ENCODE data around the gene CDKN1C. TPM values are rescaled to one million over a fixed set of nuclear protein-coding genes. Genes with fewer than 3 reads are reported as not detected.
A peak's percentile ranks its signal among the peaks of the same experiment; 100 is the strongest.

Gene CDKN1C
- total RNA-seq, 1 experiment from 2014 or later = 15.4 TPM

GRCh38 chr11:2844116-2844842, 41.3 kb downstream of the CDKN1C start:
- H3K27ac Mint-ChIP-seq = peak overlapping the region in 1 of 3 experiments; percentile 40; a peak in 1 of 7 replicates
- Histone ChIP-seq H2BK12ac (ENCODE audit: insufficient read length, low read depth, low read length) (no peak overlapping the region), H3K56ac (ENCODE audit: insufficient read length, low read depth, low read length) (no peak overlapping the region), H4K8ac (replicated peaks; ENCODE audit: insufficient read length, low read depth, low read length) (no peak overlapping the region), H3K4me1 (ENCODE audit: insufficient read depth, low read length) (no peaks in the 10 kb centered on the region), H4K20me1 (ENCODE audit: control insufficient read depth, insufficient read depth, insufficient read length) (no peaks in the 10 kb centered on the region), H2BK120ac (ENCODE audit: low read depth, low read length, poor library complexity, severe bottlenecking) (no peak overlapping the region), H2BK5ac (ENCODE audit: insufficient read length, low read length) (no peak overlapping the region), H3K23me2 (ENCODE audit: insufficient read length, low read depth, low read length, poor library complexity, severe bottlenecking) (no peaks in the 10 kb centered on the region), H3T11ph (ENCODE audit: low read length) (no peak overlapping the region), H2AFZ (ENCODE audit: low read length) (no peak overlapping the region), H3K23ac (ENCODE audit: insufficient read length, low read depth, low read length) (no peak overlapping the region), H3K27me3 (ENCODE audit: insufficient read depth, low read length) (no peaks in the 10 kb centered on the region; the same call in 1 of the 2 replicates), H3K18ac (ENCODE audit: insufficient read length, low read depth, low read length) (no peak overlapping the region), H3K14ac (ENCODE audit: insufficient read depth, low read length) (peak overlapping the region; percentile 23; the same call in 1 of the 2 replicates), H3K4ac (ENCODE audit: low read depth, low read length) (no peak overlapping the region), H4K91ac (ENCODE audit: insufficient read length, low read depth, low read length) (no peak overlapping the region), H3K4me2 (ENCODE audit: insufficient read depth, insufficient read length, low read length) (no peak overlapping the region), H2BK15ac (ENCODE audit: low read depth, low read length) (no peak overlapping the region), H3K9me3 (ENCODE audit: control insufficient read depth, low read depth, low read length) (no peaks in the 10 kb centered on the region), H2BK20ac (ENCODE audit: low read depth, low read length, poor library complexity, severe bottlenecking) (no peak overlapping the region), H3K27ac (ENCODE audit: insufficient read length, low read depth, low read length) (no peak overlapping the region), H4K5ac (ENCODE audit: insufficient read length, low read depth, low read length) (no peak overlapping the region), H3K9ac (ENCODE audit: extremely low read depth, insufficient read length, low read length) (no peak overlapping the region), H2AK5ac (ENCODE audit: insufficient read length, low read length) (no peak overlapping the region), H3K79me2 (ENCODE audit: insufficient read depth, low read length) (no peaks in the 10 kb centered on the region), H3K79me1 (ENCODE audit: insufficient read depth, low read depth, low read length, poor library complexity, severe bottlenecking) (no peaks in the 10 kb centered on the region)
- WGBS (ENCODE audit: extremely low coverage, insufficient read length, low lambda C conversion rate) = no CpG with 5 or more reads among the region's 19 CpGs
- H3K9me3 Mint-ChIP-seq = no peaks in the 10 kb centered on the region
- DNase-seq = no peak
- no peaks in the 10 kb centered on the region for H3K36me3 Mint-ChIP-seq (ENCODE audit: insufficient read depth in 1 of 3, low read depth in 3 of 3)
- peaks cover 12 to 16% of the 10 kb centered on the region in 2 experiments; a peak in 3 of 4 replicates for H3K4me1 Mint-ChIP-seq
- H3K4me3 Mint-ChIP-seq = no peak overlapping the region
- H3K27me3 Mint-ChIP-seq (ENCODE audit: low read depth) = peaks cover 70% of the 10 kb centered on the region
- TF ChIP-seq CTCF (conservative IDR thresholded peaks at IDR 0.05) = no peak
